Uterus (tissue), 4 donors: ENCODE results near the gene RAB11FIP3. TPM values are rescaled to one million over a fixed set of nuclear protein-coding genes. Genes with fewer than 3 reads are reported as not detected.

ENCODE experiments used
- DNase-seq, 2 donors: peaks; one replicate each; pipeline ENCODE4 v3.0.0-alpha.2; 2019 to 2020
- H3K27ac ChIP-seq, 2 donors: fragments of 200-600 bp; sonication (generic); 1 replicate in 1 of 2; 2 replicates in 1 of 2; pipeline ENCODE4 v1.5.1; 2016 to 2018
- H3K27me3 ChIP-seq, 2 donors: fragments of 200-600 bp; sonication (generic); one replicate each; pipeline ENCODE4 v1.5.1; 2018 to 2019; ENCODE audit warnings: control low read depth in 1 of 2
- H3K36me3 ChIP-seq, 2 donors: fragments of 200-600 bp; sonication (generic); one replicate each; pipeline ENCODE4 v1.5.1; 2019; ENCODE audit warnings: control low read depth in 1 of 2
- H3K4me1 ChIP-seq, 2 donors: fragments of 200-600 bp; sonication (generic); one replicate each; pipeline ENCODE4 v1.5.1; 2018 to 2019; ENCODE audit warnings: control low read depth in 1 of 2
- H3K4me3 ChIP-seq, 2 donors: fragments of 200-600 bp; sonication (generic); 1 replicate in 1 of 2; 2 replicates in 1 of 2; pipeline ENCODE4 v1.5.1; 2018 to 2019; ENCODE audit warnings: mild to moderate bottlenecking in 1 of 2
- H3K9me3 ChIP-seq, 2 donors: fragments of 200-600 bp; sonication (generic); one replicate each; pipeline ENCODE4 v1.5.1; 2019; ENCODE audit warnings: control low read depth in 1 of 2
- CTCF ChIP-seq, 4 experiments: fragments of 200-600 bp in 2 of 4; fragments of 450-650 bp in 2 of 4; sonication (generic) in 2 of 4; IDR thresholded peaks; one replicate each; pipeline ENCODE4 v1.5.1; 2016 to 2019; ENCODE audit warnings: antibody characterized with exemption in 4 of 4, mild to moderate bottlenecking in 2 of 4, moderate library complexity in 1 of 4
- POLR2A ChIP-seq, 2 donors: fragments of 450-650 bp; IDR thresholded peaks; one replicate each; pipeline ENCODE4 v1.6.1; 2016; ENCODE audit warnings: antibody characterized with exemption in 2 of 2, mild to moderate bottlenecking in 1 of 2, moderate library complexity in 1 of 2
- intact Hi-C: fragments of 100-400 bp; cut with DNase I; formaldehyde crosslinking; loops from one replicate; pipeline ENCODE4 v1.15.1; 2023; ENCODE audit warnings: low total_unique reads
- total RNA-seq, 4 donors: library from RNA; depleted of rRNA in 3 of 4; stranded (reverse); fragments of >200 nt in 3 of 4; gene quantifications; one replicate each; pipeline versions ENCODE4 v1.1.0 to v1.2.4, GENCODE V29; 2014 to 2023
- donor health status: DM: yes; HTN: yes; CAD: no.

The RAB11FIP3 gene
- total RNA-seq, 4 donors from 2014 or later, result 10.5 to 75.0 (median 49.4) TPM

GRCh38 chr16:378821-379182, 46.6 kb upstream of the RAB11FIP3 start:
- Histone ChIP-seq H3K27ac (no peak overlapping the region), H3K36me3 (no peaks in the 10 kb centered on the region), H3K4me1 (no peaks in the 10 kb centered on the region), H3K27me3 (no peaks in the 10 kb centered on the region), H3K9me3 (no peaks in the 10 kb centered on the region), H3K4me3 (no peak overlapping the region)
- TF ChIP-seq POLR2A (IDR thresholded peaks at IDR 0.05) (no peak), CTCF (IDR thresholded peaks at IDR 0.05) (no peak)
- DNase-seq, result no peak
- intact Hi-C loops, result no loop called here

GRCh38 chr16:379183-379960, 46.1 kb upstream of the RAB11FIP3 start:
- no peak for DNase-seq
- H3K27me3 ChIP-seq, result no peaks in the 10 kb centered on the region
- H3K9me3 ChIP-seq, result no peaks in the 10 kb centered on the region
- intact Hi-C loops, result no loop called here
- H3K27ac ChIP-seq, result no peak overlapping the region
- TF ChIP-seq POLR2A (IDR thresholded peaks at IDR 0.05) (no peak), CTCF (IDR thresholded peaks at IDR 0.05) (no peak)
- no peaks in the 10 kb centered on the region for H3K36me3 ChIP-seq
- H3K4me3 ChIP-seq, result no peak overlapping the region
- H3K4me1 ChIP-seq, result no peaks in the 10 kb centered on the region

- peak overlapping the region in 1 of 2 donors; percentile 59 for H3K4me3 ChIP-seq
- DNase-seq, result no peak
- no peaks in the 10 kb centered on the region for H3K27me3 ChIP-seq
- no peak overlapping the region for H3K27ac ChIP-seq
- H3K36me3 ChIP-seq, result no peaks in the 10 kb centered on the region
- H3K9me3 ChIP-seq, result no peaks in the 10 kb centered on the region
- TF ChIP-seq CTCF (IDR thresholded peaks at IDR 0.05) (no peak), POLR2A (IDR thresholded peaks at IDR 0.05) (no peak)
- no peaks in the 10 kb centered on the region for H3K4me1 ChIP-seq
- intact Hi-C loops, result no loop called here
Measured at GRCh38 chr16:379961-380761, 45.3 kb upstream of the RAB11FIP3 start.

GRCh38 chr16:380762-381011, 44.8 kb upstream of the RAB11FIP3 start:
- Histone ChIP-seq H3K27ac (peak overlapping the region in 1 of 2 donors; percentile 64), H3K9me3 (no peaks in the 10 kb centered on the region), H3K36me3 (no peaks in the 10 kb centered on the region), H3K4me1 (no peaks in the 10 kb centered on the region), H3K4me3 (peak overlapping the region; percentile 59 to 97), H3K27me3 (no peaks in the 10 kb centered on the region)
- TF ChIP-seq POLR2A (IDR thresholded peaks at IDR 0.05), result no peak
- no peak for TF ChIP-seq CTCF (IDR thresholded peaks at IDR 0.05)
- no peak for DNase-seq
- intact Hi-C loops, result no loop called here
